OCI-LY7 (cell line): ENCODE data around the gene TRIM8.

Experiments used
- EZH2phosphoT487 ChIP-seq: fragments of 200-600 bp; sonication (generic); IDR thresholded peaks from 2 replicates; pipeline ENCODE4 v1.6.1; 2018; ENCODE audit warnings: low read depth, borderline replicate concordance, mild to moderate bottlenecking, mixed run types, antibody characterized with exemption, low read length, moderate library complexity, mixed read lengths
- TF ChIP-seq, protein P1 (sequence below): fragments of 200-600 bp; sonication (generic); conservative IDR thresholded peaks from 2 replicates; pipeline ENCODE4 v1.5.1; 2014; ENCODE audit warnings: mild to moderate bottlenecking, antibody characterized with exemption, low read length, moderate library complexity, mixed read lengths

DNA sequence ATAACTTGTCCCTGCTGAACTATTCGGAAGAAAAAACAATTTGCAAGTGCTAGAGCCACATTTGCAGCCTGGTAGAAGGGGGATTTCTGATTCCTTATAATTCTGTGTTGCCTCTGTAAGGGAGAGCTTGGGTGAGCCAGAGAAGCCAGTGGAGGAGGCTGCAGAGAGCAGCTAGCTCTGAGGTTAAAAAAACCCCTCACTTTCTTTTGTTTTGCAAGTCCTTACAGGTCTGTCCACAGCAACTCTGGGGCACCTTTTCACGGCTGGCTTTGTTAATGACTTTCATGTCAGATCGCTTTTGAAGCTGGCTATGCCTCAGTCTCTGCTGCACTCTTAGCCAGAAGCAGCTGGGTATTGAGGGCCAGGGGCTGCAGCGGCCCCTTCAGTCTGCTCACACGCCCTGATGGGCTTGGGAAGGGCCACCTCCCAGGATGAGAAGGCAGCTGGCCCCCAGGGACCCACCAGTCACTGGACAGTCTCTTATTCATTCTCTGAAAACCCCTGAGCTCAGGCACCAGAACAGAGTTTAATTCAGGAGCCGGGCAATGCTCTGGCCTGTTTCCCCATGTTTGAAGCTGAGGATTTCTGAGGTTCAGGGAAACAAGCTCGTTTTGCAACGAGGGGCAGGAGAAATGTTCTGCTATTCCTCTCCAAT, 30.9 kb downstream of the TRIM8 start:
- TF ChIP-seq EZH2phosphoT487: no peak
- TF ChIP-seq, protein P1, sequence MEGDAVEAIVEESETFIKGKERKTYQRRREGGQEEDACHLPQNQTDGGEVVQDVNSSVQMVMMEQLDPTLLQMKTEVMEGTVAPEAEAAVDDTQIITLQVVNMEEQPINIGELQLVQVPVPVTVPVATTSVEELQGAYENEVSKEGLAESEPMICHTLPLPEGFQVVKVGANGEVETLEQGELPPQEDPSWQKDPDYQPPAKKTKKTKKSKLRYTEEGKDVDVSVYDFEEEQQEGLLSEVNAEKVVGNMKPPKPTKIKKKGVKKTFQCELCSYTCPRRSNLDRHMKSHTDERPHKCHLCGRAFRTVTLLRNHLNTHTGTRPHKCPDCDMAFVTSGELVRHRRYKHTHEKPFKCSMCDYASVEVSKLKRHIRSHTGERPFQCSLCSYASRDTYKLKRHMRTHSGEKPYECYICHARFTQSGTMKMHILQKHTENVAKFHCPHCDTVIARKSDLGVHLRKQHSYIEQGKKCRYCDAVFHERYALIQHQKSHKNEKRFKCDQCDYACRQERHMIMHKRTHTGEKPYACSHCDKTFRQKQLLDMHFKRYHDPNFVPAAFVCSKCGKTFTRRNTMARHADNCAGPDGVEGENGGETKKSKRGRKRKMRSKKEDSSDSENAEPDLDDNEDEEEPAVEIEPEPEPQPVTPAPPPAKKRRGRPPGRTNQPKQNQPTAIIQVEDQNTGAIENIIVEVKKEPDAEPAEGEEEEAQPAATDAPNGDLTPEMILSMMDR: no peak
